IMR-90 (cell line): Measurements from ENCODE around the gene AVPR1A.

ENCODE experiments used
- BHLHE40 ChIP-seq: fragments of 150-350 bp; IDR thresholded peaks from 2 replicates; pipeline ENCODE4 v1.6.1; 2016; ENCODE audit warnings: mild to moderate bottlenecking, low read depth, low read length
- CTCF ChIP-seq: conservative IDR thresholded peaks from 2 replicates; pipeline ENCODE4 v1.5.1; 2012; ENCODE audit warnings: mild to moderate bottlenecking, low read depth, low read length, improper control_type of control experiment
- MAFK ChIP-seq: IDR thresholded peaks from 2 replicates; pipeline ENCODE4 v1.6.1; 2012; ENCODE audit warnings: low read depth, low read length, improper control_type of control experiment
- POLR2A ChIP-seq: IDR thresholded peaks from 2 replicates; pipeline ENCODE4 v1.6.1; 2012; ENCODE audit warnings: mild to moderate bottlenecking, low read depth, low read length
- RAD21 ChIP-seq: IDR thresholded peaks from 2 replicates; pipeline ENCODE4 v1.6.1; 2012; ENCODE audit warnings: low read length, improper control_type of control experiment
- RFX5 ChIP-seq: IDR thresholded peaks from 2 replicates; pipeline ENCODE4 v1.8.0; 2012; ENCODE audit warnings: low read depth, mild to moderate bottlenecking, low read length, moderate library complexity
- SMC3 ChIP-seq: fragments of 150-350 bp; IDR thresholded peaks from 2 replicates; pipeline ENCODE4 v1.6.1; 2016; ENCODE audit warnings: low read depth, mild to moderate bottlenecking, antibody characterized with exemption, low read length, moderate library complexity
- TF ChIP-seq, protein P1 (sequence below): fragments of 150-350 bp; IDR thresholded peaks from 2 replicates; pipeline ENCODE4 v1.6.1; 2017; ENCODE audit warnings: mild to moderate bottlenecking, antibody characterized with exemption, low read length, low read depth

DNA sequence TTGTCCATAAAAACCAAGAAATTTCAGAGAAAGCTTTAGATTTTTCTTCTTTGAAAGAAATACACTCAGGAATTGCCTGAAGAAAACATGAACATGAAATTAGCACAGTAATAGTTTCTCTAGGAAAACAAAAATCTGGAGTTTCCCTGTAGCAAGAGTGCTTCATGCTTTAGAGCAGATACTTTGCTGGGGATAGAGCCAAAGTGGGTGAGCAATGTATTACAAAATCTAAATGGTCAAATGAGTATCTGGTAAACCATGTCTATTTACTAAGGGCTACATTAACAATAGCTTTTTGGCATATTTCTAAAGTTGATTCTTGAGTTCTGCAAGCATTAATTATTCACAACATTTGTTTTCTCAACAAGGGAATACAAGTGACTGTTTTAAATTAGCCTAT is 26.2 kb downstream of the AVPR1A start:
- TF ChIP-seq CTCF (no peak), SMC3 (no peak), MAFK (no peak), POLR2A (no peak), RFX5 (no peak), BHLHE40 (no peak), RAD21 (no peak)
- TF ChIP-seq, protein P1, sequence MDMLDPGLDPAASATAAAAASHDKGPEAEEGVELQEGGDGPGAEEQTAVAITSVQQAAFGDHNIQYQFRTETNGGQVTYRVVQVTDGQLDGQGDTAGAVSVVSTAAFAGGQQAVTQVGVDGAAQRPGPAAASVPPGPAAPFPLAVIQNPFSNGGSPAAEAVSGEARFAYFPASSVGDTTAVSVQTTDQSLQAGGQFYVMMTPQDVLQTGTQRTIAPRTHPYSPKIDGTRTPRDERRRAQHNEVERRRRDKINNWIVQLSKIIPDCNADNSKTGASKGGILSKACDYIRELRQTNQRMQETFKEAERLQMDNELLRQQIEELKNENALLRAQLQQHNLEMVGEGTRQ, result no peak
